ENCODE measurements around the gene SAPCD2.
"Not testable (repeated sequence)": the region's sequence is repeated elsewhere in the genome, so short reads cannot be mapped to it uniquely, and the experiment has no call there.

SAPCD2 gene

DNA sequence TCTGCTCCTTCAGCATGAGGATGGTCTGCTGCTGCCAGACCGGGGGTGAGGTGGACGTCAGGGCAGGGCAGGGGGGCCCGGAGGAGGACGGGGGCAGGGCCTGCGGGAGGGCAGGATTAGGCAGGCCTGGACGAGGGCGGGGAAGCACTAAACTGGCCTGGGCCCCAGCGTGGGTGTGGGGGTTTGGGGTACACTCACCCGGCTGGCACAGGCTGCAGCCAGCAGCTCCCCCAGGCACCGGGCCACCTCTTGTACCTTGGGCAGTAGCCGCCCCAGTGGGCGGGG lies 5.5 kb downstream of the SAPCD2 start:
- DNase-seq (ENCODE audit: low spot score): no peak

DNA sequence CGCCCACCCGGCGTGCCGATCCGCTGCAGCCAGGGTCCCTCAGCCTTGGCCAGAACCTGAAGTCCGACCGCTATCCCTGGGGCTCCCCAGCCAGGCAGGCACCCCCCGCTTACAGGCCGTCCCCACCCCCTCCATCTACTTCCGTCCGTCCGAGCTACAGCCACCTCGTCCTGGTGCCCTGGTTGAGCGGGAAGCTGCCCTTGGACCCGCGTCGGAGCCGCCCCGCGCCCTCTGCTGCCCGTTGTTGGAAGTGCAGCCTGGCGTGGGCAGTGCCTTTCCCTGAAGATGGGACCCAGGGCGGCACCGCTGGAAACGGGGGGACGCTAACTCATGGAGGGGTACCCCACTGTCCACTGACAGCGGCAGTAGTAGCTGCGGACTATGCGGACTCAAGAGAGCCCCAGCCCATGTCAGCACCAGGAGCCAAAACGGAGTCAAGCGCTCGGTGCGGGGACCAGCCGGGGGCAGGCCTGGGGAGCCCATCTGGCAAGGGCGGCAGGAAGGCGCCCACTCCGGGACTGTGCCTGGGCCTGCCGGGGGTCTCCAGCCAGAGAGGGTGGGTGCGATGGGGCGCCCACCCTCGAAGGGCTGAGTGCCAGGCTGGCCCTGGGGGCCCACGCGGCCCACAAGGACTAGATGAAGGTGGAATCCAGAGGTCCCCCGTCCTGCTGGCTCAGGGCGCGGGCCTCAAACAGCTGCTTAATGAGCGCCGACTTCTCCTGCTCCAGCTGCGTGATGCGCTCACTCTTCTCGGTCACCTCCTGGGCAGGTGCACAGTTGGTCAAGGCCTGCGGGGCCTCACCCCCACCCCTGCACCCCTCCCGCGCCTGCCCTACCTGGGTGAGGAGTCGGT lies 6.1 kb downstream of the SAPCD2 start:
- peak; percentile 51 for DNase-seq (ENCODE audit: low spot score)

DNA sequence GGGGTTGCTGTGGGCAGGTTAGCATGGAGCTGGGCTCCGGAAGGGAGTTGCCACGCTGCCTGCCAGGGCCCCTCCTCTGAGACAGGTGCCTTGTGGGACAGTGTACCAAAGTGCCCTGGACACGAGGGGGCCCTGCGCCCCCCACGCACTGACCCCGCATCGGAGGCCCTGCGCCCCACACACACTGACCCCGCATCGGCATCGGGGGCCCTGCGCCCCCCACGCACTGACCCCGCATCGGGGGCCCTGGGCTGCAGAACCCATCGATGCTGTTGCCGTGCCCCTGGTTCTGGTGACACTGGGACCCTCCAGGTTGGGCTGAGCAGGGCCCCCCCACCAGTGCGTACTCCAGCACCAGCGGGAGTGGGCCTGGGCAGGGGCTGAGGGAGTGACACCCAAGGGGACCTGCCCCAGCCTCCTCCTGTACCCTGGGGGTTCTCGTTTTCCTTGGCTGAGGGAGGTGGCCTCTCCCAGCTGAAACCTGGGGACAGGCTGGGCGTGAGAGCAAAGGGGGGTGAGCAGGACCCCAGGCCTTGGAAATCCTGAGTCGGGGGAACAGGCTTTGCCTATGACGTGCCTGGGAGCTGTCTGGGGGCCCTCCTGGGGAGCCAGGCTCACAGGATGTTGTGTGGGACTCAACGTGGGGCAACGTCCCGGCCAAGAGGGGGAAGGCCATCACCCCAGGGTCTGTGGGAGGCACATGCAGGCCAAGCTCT lies 6.9 kb downstream of the SAPCD2 start:
- DNase-seq (ENCODE audit: low spot score): no peak

DNA sequence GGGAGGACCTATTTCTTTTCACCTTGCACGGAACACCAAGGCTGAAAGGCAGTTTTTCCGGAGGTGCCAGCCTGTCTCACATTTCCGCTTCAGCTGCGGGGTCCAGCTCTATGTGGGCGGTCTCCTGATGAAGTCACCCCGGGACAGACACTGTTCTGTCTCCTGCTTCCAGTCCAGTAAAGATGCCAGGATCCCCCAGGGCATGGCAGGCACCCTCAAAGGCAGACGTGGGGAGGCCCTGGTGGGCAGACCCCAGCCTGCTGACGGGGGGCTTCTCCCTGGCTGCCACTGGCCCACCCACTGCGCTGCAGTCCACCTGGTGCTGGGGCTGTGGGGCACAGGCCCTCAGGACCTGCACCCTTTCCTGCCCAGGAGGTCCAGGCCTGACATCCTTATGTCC lies 7.6 kb downstream of the SAPCD2 start:
- not testable (repeated sequence) for DNase-seq (ENCODE audit: low spot score)

DNA sequence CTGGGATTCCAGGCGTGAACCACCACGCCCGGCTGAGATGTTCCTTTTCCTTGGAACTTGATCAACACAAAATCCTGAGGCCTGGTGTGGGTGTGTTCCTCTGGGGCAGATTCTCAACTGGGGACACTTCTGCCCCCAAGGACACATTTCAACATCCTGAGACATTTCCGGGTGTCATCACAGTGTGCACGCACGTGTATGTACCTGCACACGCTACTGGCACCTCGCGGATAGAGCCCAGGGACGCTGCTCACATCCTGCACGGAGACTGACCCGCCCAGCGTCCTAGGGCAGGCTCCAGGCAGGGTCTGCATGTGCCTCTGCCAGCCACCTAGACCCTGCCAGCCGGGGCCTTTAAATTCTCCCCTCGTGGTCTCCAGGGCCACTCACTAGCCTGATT lies 8.0 kb downstream of the SAPCD2 start:
- DNase-seq (ENCODE audit: low spot score): no peak

DNA sequence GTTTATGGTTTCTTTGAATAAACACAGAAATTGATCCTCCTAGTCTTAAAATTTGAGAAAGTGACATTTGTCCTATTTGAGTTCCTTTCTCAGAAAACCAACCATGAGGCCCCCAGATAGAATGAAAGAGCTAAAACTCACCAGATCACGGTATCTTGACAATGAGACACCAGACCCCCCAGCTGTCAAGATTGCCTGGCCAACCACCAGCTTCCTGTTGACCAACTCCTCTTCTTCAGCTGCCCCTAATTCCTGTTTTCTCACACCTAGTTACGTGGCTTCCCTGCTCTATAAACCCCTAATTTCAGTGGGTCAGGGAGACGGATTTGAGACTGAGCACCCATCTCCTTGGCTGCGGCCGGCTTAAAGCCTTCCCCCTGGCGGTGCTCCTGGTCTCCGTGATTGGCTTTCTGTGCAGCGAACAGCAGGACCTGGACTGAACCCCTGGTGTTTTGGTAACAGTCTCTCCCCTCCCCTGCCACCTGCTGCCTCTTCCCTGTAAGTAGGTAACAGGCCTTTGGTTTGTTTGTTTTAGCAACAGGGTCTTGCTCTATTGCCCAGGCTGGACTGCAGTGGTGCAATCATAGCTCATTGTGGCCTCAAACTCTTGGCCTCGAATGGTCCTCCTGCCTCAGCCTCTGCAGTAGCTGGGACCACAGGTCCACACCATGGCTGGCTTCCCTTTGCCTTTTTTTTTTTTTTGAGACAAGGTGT lies 11.7 kb downstream of the SAPCD2 start:
- DNase-seq (ENCODE audit: low spot score): no peak

DNA sequence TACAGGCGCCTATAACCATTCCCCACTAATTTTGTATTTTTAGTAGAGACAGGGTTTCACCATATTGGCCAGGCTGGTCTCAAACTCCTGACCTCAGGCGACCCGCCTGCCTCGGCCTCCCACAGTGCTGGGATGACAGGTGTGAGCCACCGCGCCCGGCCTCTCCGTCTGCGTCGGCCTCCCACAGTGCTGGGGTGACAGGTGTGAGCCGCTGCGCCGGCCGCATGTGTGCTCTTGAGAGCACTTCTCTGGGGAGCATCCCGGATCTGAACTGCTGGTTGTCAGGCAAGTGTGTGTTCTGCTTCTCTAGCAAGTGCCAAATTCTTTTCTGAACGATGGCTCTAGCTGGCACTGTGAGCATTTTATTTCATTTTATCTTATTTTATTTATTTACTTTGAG lies 12.8 kb downstream of the SAPCD2 start:
- no peak for DNase-seq (ENCODE audit: low spot score)

DNA sequence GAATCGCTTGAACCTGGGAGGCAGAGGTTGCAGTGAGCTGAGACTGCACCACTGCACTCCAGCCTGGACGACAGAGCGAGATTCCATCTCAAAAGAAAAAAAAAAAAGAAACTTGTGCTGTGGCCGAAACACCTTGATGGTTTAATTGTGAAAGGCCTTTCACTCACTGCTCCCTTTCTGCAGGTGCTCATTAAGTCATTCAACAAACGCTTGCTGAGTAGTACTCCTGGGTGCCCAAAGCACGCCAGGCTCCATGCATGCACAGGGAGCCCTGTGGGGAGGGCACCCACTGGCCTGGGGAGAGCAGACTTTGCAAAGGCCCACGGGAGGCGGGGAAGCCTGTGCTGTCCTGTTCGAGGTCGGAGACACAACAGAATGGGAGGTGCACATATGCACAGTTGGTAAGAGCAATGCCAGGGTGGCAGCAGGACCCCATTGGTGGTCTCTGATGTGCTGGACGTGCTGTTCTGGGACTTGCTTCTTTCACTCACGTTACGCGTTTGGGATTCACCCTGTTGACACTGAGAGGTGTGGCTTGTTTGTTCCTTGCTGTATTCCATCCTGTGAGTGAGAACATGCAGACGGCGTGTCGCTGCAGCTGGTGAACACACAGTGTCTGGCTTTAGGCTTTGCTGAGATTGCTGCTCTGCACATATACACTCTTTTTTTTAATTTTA lies 13.5 kb downstream of the SAPCD2 start:
- DNase-seq (ENCODE audit: low spot score): no peak

DNA sequence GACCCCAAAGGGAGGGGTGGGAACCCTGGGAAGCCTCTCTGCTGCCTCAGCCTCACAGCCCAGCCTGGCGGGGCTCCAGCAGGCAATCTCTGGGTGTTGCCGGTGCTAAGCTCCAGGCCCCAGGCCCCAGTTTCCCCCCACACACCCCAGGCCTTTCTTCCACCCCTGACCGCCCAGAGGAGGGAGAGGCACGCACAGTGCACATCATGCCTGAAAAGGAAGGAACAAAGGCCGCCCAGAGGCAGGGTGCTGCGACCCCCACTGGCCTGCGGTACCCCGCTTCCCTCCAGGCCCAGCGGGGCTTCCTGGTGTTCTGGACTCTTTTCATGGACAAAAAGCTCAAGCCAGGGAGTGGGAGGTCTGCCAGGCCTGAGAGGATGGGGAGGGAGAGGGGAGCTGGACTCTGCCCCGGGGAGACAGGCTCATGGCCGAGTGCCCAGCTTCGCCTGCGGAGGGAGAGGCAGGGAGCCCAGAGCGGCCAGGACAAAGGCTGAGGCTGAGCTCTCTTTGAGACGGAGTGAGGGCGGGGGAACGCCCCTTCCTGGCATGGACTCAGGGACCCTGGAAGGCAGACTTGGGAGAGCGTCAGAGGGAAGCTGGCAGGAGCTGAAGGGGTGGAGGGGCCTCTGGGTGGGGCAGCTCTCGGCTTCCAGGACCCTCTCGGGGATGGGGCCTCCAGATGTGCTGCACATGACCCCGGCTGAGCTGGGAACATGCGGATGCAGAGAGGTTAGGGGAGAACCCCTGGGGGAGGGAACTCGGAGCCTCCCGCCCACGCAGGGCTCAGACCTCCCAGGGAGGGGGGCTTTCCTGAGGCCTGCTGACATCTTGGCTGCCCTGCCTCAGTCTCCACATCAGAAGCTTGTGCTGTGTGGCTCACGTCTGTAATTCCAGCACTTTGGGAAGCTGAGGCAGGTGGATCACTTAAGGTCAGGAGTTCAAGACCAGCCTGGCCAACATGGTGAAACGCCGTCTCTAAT lies 14.7 kb downstream of the SAPCD2 start:
- no peak for DNase-seq (ENCODE audit: low spot score)

DNA sequence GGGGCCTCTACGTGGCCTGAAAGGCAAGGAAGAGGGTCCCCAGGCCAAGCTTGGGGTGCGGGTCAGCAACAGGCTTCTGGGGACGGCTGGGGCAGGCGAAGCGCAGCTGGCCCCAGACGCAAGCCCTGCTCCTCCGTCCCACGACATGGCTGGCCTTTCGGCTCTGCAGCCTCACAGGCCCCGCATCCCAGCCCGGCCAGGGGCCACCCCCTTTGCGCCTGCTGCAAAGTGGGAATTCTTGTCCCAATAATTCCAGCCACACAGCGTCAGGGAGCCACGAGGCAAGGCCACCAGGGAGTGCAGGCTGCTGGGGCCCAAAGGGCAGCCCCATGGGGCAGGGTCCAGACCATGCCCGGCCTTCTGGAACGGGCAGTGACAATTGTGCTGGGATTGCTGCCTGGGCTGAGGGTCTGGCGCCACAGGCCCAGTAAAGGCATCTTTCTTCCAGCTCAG lies 15.4 kb downstream of the SAPCD2 start:
- DNase-seq (ENCODE audit: low spot score): no peak

DNA sequence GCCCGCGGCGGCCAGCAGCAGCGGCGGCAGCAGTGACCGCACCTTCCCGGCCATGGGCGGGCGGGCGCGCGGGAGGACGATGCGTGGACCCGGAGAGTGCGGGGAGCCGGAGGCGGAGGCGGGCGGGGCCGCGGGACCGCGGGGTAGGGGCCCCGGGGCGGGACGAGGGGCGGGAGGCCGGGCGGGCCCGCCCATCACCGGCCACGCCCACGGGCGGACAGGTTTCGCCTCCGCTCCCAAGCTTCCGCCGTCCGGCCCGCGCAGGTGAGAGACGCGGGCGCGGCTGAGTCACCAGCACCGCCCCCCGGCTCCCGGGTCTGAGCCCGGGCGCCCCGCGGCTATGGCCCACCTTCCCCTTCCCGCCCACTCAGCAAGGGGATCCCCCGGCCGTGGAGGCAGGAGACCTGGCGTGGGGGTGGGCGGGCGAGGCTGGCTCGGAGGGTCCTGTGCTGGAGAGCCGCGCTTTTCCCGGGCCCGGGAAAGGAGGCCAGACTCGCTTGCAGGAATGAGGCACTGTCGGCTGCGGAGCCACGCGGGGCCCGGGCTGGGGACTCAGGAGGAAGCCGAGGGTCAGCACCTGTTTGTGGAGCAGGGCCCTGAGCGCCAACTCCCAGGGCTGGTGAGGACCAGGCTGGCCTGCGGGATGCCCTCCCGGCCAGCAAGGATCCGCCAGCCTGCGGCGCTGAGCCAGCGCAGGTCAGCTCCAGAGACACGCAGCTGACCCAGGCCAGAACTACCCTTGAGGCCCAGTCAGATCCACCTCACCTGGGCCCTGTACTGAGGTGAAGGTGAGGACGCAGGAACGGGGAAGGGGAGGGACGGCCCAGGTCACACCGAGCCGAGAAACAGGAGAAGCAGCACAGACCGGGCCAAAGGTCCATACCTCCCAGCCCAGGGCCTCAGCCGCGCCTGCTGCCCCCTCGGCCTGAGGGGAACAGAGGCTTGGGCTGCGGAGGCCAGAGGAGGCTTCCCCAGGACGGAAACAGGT lies 16.1 kb downstream of the SAPCD2 start, which contains the start of gene ENTPD2:
ENTPD2 (minus strand) TSS at position 118 of the 988 bp plus-strand sequence; CDS start at position 54, 64 bp downstream.
- peak; percentile 31 for DNase-seq (ENCODE audit: low spot score)

DNA sequence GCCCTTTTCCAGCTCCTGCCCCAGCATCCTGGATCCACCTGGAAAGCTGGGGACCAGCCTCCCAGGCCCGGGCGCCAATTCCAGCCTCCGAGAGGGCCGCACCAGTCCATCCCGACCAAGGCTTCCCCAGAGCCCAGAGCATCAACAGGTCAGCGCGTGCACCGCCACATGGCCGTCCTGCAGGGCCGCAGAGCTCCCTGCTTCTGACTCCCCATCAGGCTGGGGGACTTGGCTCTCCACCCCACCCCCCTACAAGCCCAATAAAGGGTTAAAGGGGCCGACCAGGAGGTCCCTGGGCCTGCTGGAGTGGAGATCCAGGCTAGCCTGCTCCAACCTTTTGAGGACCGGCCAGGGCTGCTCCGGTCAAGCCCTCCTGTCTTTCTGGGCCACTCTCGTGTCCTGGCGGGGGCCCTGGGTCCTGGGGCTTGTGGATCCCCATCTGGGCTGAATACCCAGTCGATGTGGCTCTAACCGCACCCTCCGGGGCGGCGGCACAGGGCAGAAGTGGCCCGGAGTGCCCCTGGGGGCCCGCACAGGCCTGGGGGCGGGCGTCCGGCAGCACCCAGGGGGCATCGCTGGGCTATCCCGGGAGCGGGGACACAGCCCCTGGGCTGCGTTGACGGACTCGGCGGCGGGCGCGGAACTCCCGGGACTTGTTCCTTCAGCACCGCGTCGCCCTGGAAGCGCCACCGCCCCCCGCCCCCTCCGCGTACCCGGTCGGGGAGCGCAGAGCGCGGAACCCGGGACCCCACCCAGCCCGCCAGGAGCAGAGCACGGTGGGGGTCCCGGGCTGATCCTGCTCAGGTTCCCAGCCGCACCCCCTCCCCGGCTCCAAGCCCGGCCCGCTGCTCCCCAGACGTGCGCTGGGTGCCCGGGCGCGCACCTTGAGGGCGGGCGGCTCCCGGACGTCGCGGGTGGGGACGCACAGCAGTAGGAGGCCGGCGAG lies 17.1 kb downstream of the SAPCD2 start:
- DNase-seq (ENCODE audit: low spot score): no peak

DNA sequence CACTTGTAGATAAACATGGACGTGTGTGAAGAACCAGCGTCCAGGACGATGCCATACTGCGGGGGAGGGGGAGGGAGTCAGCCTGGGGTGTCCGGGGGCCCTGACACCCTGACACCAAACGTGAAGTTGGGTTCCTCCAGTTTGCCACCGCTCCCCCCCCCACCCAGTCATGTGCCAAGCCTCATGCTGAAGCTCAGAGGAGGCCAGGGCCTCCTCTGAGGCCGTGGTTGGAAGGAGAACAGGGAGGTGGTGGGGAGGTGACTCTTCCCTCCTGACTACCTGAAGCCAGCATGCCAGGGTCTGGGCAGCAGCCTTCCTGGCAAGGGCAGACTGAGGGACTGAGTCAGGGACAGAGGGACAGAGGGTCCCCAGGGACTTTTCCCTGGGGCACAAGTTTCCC lies 18.1 kb downstream of the SAPCD2 start:
- no peak for DNase-seq (ENCODE audit: low spot score)

DNA sequence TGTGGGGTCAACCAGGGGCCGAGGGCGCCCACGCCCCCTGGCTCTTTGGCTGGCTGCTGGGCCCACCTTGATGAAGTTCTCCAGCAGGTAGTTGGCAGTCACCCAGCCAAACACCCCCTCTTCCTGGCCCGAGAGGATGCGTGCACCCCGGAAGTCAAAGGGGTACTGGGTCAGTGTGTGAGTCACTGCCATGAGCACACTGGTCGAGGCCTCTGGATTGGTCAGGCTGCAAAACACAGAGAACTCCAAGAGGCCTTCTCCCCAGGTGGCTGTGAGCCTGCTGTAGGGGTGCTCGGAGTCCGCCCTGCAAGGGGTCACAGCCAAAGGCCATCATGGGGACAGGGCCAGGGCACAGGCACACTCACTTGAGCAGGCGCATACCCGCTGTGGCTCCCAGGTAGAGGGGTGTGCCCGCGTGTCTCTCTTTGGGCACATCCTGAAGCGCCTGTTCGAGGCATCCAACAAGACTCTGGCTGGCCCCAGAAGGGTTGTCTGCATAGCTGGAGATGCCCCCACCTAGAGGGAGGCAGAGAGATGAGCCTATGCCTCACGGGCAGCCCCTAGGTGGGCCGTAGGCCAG lies 19.1 kb downstream of the SAPCD2 start:
- no peak for DNase-seq (ENCODE audit: low spot score)

DNA sequence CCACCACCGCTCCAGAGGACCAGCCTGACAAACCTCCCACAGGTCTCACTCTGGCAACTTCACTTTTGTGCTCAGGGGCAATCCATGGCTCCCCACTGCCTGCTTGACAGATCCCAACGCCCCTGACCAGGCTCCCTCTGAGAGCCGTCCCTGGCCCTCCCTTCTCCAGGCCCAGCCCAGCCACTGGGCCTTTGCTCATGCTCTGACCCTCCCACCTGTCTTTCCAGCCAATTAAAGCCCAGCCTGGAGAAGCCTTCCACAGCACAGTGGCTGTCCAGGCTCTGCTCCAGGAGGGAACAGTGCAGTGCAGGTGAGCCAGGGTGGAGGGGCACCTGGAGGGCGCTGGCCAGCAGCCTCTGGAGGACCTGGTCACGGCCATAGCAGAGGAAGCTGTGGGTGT lies 19.8 kb downstream of the SAPCD2 start:
- no peak for DNase-seq (ENCODE audit: low spot score)

DNA sequence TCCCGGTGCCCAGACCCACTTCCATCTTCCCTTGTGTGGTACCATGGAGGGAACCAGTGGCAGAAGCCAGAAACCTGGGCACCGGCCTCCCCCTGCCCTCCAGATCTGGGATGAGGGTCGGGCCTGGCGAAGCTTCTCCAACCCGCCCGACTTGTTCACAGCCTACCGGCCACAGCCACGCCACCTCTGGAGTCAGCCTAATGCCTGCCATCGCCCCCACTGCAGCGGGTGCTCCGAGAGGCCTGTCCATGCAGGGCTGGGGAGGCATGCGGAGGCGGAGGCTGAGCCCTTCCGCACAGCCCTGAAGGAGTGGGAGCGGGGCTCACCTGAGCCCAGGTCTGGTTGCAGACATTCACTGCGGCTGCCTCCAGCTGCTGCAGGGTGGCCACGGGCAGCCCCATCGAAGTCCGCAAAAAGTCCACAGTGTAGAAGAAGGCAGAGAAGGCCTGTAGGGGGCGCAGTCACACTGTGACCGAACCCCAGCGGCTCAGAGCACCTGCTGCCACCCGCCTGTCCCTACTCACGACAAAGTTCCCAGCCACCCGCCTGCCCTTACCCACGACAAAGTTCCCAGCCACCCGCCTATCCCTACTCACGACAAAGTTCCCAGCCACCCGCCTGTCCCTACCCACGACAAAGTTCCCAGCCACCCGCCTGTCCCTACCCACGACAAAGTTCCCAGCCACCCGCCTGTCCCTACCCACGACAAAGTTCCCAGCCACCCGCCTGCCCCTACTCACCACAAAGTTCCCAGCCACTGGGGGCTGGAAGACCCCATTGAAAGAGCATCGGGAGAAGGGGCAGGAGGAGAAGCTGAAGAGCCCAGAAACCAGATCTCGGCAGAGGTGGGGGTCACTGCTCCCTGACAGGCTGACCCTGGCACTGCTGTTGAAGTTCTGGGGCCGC lies 20.6 kb downstream of the SAPCD2 start:
- DNase-seq (ENCODE audit: low spot score): peak; percentile 44

Data from CD4-positive, alpha-beta T cell treated with Interleukin-6 at 100 ng/mL for 8 hours (primary cell).